ENCODE results near the gene ATP4B.

- TF ChIP-seq FOS (IDR thresholded peaks at IDR 0.05; ENCODE audit: borderline replicate concordance, insufficient read depth, low read length) (no peak), POLR2A (IDR thresholded peaks at IDR 0.05; ENCODE audit: low read depth, low read length) (no peak), EZH2 (IDR thresholded peaks at IDR 0.05; ENCODE audit: borderline replicate concordance, low read depth, low read length, severe bottlenecking) (no peak), POLR2AphosphoS5 (IDR thresholded peaks at IDR 0.05; ENCODE audit: insufficient read depth, low read depth, low read length) (no peak), JUN (IDR thresholded peaks at IDR 0.05; ENCODE audit: borderline replicate concordance, insufficient read depth, insufficient read length, low read depth) (no peak)
- TF ChIP-seq, protein P1, sequence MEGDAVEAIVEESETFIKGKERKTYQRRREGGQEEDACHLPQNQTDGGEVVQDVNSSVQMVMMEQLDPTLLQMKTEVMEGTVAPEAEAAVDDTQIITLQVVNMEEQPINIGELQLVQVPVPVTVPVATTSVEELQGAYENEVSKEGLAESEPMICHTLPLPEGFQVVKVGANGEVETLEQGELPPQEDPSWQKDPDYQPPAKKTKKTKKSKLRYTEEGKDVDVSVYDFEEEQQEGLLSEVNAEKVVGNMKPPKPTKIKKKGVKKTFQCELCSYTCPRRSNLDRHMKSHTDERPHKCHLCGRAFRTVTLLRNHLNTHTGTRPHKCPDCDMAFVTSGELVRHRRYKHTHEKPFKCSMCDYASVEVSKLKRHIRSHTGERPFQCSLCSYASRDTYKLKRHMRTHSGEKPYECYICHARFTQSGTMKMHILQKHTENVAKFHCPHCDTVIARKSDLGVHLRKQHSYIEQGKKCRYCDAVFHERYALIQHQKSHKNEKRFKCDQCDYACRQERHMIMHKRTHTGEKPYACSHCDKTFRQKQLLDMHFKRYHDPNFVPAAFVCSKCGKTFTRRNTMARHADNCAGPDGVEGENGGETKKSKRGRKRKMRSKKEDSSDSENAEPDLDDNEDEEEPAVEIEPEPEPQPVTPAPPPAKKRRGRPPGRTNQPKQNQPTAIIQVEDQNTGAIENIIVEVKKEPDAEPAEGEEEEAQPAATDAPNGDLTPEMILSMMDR (IDR thresholded peaks at IDR 0.05; ENCODE audit: extremely low read depth in 1 of 2, insufficient read depth in 1 of 2, low read depth in 1 of 2, low read length in 2 of 2) = no peak
- TF ChIP-seq, protein P2, sequence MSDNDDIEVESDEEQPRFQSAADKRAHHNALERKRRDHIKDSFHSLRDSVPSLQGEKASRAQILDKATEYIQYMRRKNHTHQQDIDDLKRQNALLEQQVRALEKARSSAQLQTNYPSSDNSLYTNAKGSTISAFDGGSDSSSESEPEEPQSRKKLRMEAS (IDR thresholded peaks at IDR 0.05; ENCODE audit: insufficient read depth, insufficient read length) = no peak
These were observed 29.4 kb downstream of the ATP4B start for GRCh38 chr13:113628291-113629270.

Measured in endothelial cell of umbilical vein (primary cell).